Endothelial cell of umbilical vein (primary cell): ENCODE results near the gene PLA2G2E. TPM values are rescaled to one million over a fixed set of nuclear protein-coding genes. Genes with fewer than 3 reads are reported as not detected.

Source experiments
- BruUV-seq: library from RNA; stranded (reverse); fragments of 400-500 nt; replicated peaks from 2 replicates; lab custom pipeline; 2021; lab: Mats Ljungman, UMichigan
- CTCF ChIA-PET: fragments of 300-600, 350-600 bp; sonication (Branson Sonifier 250); formaldehyde crosslinking; loops from one replicate; lab custom pipeline; 2021; ENCODE audit warnings: antibody characterized with exemption, inconsistent platforms; lab: Charles Lee
- POLR2A ChIA-PET: fragments of 300-600, 350-600 bp; sonication (Branson Sonifier 250); formaldehyde crosslinking; loops from one replicate; lab custom pipeline; 2021; ENCODE audit warnings: antibody characterized with exemption, inconsistent platforms; lab: Charles Lee
- DNase-seq: peaks from one replicate; pipeline ENCODE4 v3.0.0-alpha.2; 2011; ENCODE audit warnings: low read depth, low spot score
- FAIRE-seq: peaks from 2 replicates; lab custom pipeline; 2011; peaks lifted over from hg19 to GRCh38; lab: Jason Lieb, UNC
- H2AFZ ChIP-seq: 2 replicates; pipeline ENCODE4 v1.6.0; 2012; ENCODE audit warnings: low read depth, low read length, control low read depth, inconsistent platforms
- H3K27ac ChIP-seq: 2 replicates; pipeline ENCODE4 v1.5.1; 2011; ENCODE audit warnings: low read depth, mild to moderate bottlenecking, control low read depth, low read length, moderate library complexity; ENCODE audit not compliant: insufficient read depth
- H3K27me3 ChIP-seq, 2 experiments: 2 replicates each; pipeline versions ENCODE4 v1.6.0 to v1.6.1; 2011; ENCODE audit warnings: low read length in 2 of 2, mixed read lengths in 1 of 2; ENCODE audit not compliant: control insufficient read depth in 2 of 2, insufficient read depth in 2 of 2
- H3K36me3 ChIP-seq, 2 experiments: 2 replicates in 1 of 2; 3 replicates in 1 of 2; pipeline ENCODE4 v1.5.1; 2011; ENCODE audit warnings: low read length in 2 of 2, mild to moderate bottlenecking in 1 of 2, moderate library complexity in 1 of 2; ENCODE audit not compliant: control insufficient read depth in 2 of 2, insufficient read depth in 2 of 2; ENCODE audit errors: extremely low read depth in 1 of 2
- H3K4me1 ChIP-seq: 3 replicates; pipeline ENCODE4 v1.5.1; 2011; ENCODE audit warnings: mild to moderate bottlenecking, low read length; ENCODE audit not compliant: control insufficient read depth, insufficient read depth; ENCODE audit errors: extremely low read depth
- H3K4me2 ChIP-seq: 2 replicates; pipeline ENCODE4 v1.6.1; 2011; ENCODE audit warnings: low read length, control low read depth, mixed read lengths; ENCODE audit not compliant: insufficient read depth
- H3K4me3 ChIP-seq, 3 experiments: fragments of 200-600 bp in 1 of 3; sonication (generic), shearing (Covaris generic) in 1 of 3; replicated peaks in 1 of 3; 2 replicates each; pipeline ENCODE4 v1.5.1; 2011 to 2016; ENCODE audit warnings: control low read depth in 3 of 3, low read length in 3 of 3, mild to moderate bottlenecking in 2 of 3, inconsistent platforms in 1 of 3, low read depth in 1 of 3, moderate library complexity in 1 of 3; ENCODE audit not compliant: insufficient read depth in 1 of 3
- H3K79me2 ChIP-seq: 2 replicates; pipeline ENCODE4 v1.6.0; 2012; ENCODE audit warnings: low read length, inconsistent platforms; ENCODE audit not compliant: control insufficient read depth, insufficient read depth
- H3K9ac ChIP-seq: replicated peaks from 2 replicates; pipeline ENCODE3; 2011; ENCODE audit warnings: low read length, control low read depth; ENCODE audit not compliant: insufficient read depth; ENCODE audit errors: extremely low read depth
- H3K9me1 ChIP-seq: replicated peaks from 3 replicates; pipeline ENCODE4 v1.6.0; 2011; ENCODE audit warnings: mild to moderate bottlenecking, low read length; ENCODE audit not compliant: control insufficient read depth, insufficient read depth; ENCODE audit errors: extremely low read depth
- H3K9me3 ChIP-seq: replicated peaks from 2 replicates; pipeline ENCODE4 v1.5.1; 2012; ENCODE audit warnings: low read length, inconsistent platforms; ENCODE audit not compliant: control insufficient read depth, insufficient read depth
- H4K20me1 ChIP-seq: replicated peaks from 2 replicates; pipeline ENCODE3; 2011; ENCODE audit warnings: mild to moderate bottlenecking, low read length; ENCODE audit not compliant: control insufficient read depth, insufficient read depth; ENCODE audit errors: extremely low read depth
- EZH2 ChIP-seq: IDR thresholded peaks from 2 replicates; pipeline ENCODE4 v1.6.1; 2012; ENCODE audit warnings: borderline replicate concordance, low read depth, mild to moderate bottlenecking, moderate library complexity, low read length, inconsistent platforms; ENCODE audit not compliant: severe bottlenecking
- FOS ChIP-seq: IDR thresholded peaks from 2 replicates; pipeline ENCODE4 v1.6.1; 2011; ENCODE audit warnings: mild to moderate bottlenecking, low read length, moderate library complexity, borderline replicate concordance; ENCODE audit not compliant: insufficient read depth
- GATA2 ChIP-seq: IDR thresholded peaks from 2 replicates; pipeline ENCODE4 v1.7.0; 2011; ENCODE audit warnings: low read depth, mild to moderate bottlenecking, moderate library complexity, mixed read lengths, low read length; ENCODE audit not compliant: insufficient read length, insufficient read depth
- JUN ChIP-seq: IDR thresholded peaks from 2 replicates; pipeline ENCODE4 v1.6.1; 2011; ENCODE audit warnings: borderline replicate concordance, low read depth; ENCODE audit not compliant: insufficient read length, insufficient read depth
- MYC ChIP-seq: IDR thresholded peaks from one replicate; pipeline ENCODE4 v1.6.1; 2011; ENCODE audit warnings: mild to moderate bottlenecking, low read depth, low read length
- POLR2A ChIP-seq: IDR thresholded peaks from 2 replicates; pipeline ENCODE4 v1.6.1; 2012; ENCODE audit warnings: low read depth, mild to moderate bottlenecking, control low read depth, low read length
- POLR2AphosphoS5 ChIP-seq: IDR thresholded peaks from 2 replicates; pipeline ENCODE4 v1.6.1; 2012; ENCODE audit warnings: low read depth, mild to moderate bottlenecking, control low read depth, low read length, moderate library complexity; ENCODE audit not compliant: insufficient read depth
- dilution Hi-C: fragments of 300-500 bp; cut with MboI; formaldehyde crosslinking; loops from one replicate; pipeline ENCODE4 v1.15.0; 2019; ENCODE audit warnings: low sequenced_read_pairs; ENCODE audit not compliant: extremely low pct_ligation_motif_present
- intact Hi-C: fragments of 100-400 bp; cut with micrococcal nuclease; formaldehyde crosslinking; loops from one replicate; pipeline ENCODE4 v1.10.0; 2022
- polyA plus RNA-seq, 4 experiments: library from polyadenylated mRNA; depleted of rRNA in 3 of 4; stranded (reverse) in 3 of 4; unstranded in 1 of 4; fragments of >200 nt; gene quantifications; 2 replicates each; pipeline versions ENCODE4 v1.2.1 to v1.2.3, GENCODE V29; 2011 to 2012; ENCODE audit warnings: missing spikeins in 1 of 4
- total RNA-seq: library from RNA; stranded (reverse); gene quantifications from 2 replicates; pipeline ENCODE4 v1.2.3, GENCODE V29; 2021
- TF ChIP-seq, protein P1 (sequence below): IDR thresholded peaks from 2 replicates; pipeline ENCODE4 v1.6.1; 2011; ENCODE audit not compliant: insufficient read depth, insufficient read length
- TF ChIP-seq, protein P2 (sequence below), 2 donors: IDR thresholded peaks; 1 replicate in 1 of 2; 2 replicates in 1 of 2; pipeline ENCODE4 v1.5.1; 2011; ENCODE audit warnings: low read length in 2 of 2, mild to moderate bottlenecking in 2 of 2, moderate library complexity in 2 of 2, control low read depth in 1 of 2, inconsistent platforms in 1 of 2, low read depth in 1 of 2; ENCODE audit not compliant: insufficient read depth in 1 of 2; ENCODE audit errors: extremely low read depth in 1 of 2

The PLA2G2E gene
- total and polyA plus RNA-seq, 2 donors (not counting 3 experiments of a cell fraction or from before 2014, with no cell fraction given), result not detected

DNA sequence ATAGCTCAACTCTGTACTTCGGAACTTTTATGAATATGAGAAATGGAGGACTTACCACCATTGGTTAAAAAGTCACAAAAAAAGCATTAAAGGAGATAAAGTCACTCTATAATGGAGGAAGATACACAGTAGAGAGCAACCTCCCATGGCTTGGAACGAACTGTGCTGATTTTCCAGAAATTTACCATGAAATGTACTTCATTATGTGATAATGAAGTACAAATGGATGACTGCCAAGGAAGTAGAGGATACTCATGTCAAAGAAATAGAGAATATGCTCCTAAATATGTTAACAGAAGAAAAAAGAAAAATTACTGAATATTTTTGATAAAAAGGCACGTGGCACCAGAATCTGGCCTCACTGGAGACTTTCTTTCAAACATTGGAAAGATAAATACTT is 23.6 kb upstream of the PLA2G2E start:
- H3K27ac ChIP-seq, result no peak overlapping the region
- ChIA-PET CTCF (interaction anchor here (0.9 to 1.3 kb wide), 3 partner anchors 12 to 29 kb away, joined by 3 read pairs; no protein-coding TSS in a partner anchor), POLR2A (interaction anchor here (0.6 kb wide), 1 partner anchor 205 kb away, joined by 4 read pairs; no protein-coding TSS in a partner anchor)
- H3K4me3 ChIP-seq, result no peak overlapping the region
- no peaks in the 10 kb centered on the region for H3K9me1 ChIP-seq
- no peak overlapping the region for H3K9ac ChIP-seq
- dilution Hi-C loops (no loop called here), intact Hi-C loops (no loop called here)
- no TSS peak for BruUV-seq
- no peaks in the 10 kb centered on the region for H4K20me1 ChIP-seq
- no peak overlapping the region for H2AFZ ChIP-seq
- FAIRE-seq (no peak), DNase-seq (no peak)
- H3K4me1 ChIP-seq, result peaks cover 3% of the 10 kb centered on the region
- no peak overlapping the region for H3K4me2 ChIP-seq
- TF ChIP-seq EZH2, result no peak
- no peak for TF ChIP-seq FOS
- TF ChIP-seq GATA2, result no peak
- no peak for TF ChIP-seq POLR2AphosphoS5
- TF ChIP-seq JUN, result no peak
- TF ChIP-seq, protein P1, sequence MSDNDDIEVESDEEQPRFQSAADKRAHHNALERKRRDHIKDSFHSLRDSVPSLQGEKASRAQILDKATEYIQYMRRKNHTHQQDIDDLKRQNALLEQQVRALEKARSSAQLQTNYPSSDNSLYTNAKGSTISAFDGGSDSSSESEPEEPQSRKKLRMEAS, result no peak
- TF ChIP-seq, protein P2, sequence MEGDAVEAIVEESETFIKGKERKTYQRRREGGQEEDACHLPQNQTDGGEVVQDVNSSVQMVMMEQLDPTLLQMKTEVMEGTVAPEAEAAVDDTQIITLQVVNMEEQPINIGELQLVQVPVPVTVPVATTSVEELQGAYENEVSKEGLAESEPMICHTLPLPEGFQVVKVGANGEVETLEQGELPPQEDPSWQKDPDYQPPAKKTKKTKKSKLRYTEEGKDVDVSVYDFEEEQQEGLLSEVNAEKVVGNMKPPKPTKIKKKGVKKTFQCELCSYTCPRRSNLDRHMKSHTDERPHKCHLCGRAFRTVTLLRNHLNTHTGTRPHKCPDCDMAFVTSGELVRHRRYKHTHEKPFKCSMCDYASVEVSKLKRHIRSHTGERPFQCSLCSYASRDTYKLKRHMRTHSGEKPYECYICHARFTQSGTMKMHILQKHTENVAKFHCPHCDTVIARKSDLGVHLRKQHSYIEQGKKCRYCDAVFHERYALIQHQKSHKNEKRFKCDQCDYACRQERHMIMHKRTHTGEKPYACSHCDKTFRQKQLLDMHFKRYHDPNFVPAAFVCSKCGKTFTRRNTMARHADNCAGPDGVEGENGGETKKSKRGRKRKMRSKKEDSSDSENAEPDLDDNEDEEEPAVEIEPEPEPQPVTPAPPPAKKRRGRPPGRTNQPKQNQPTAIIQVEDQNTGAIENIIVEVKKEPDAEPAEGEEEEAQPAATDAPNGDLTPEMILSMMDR (IDR thresholded peaks at IDR 0.05; ENCODE audit: extremely low read depth in 1 of 2, insufficient read depth in 1 of 2, low read depth in 1 of 2, low read length in 2 of 2), result no peak
- no peak for TF ChIP-seq POLR2A
- TF ChIP-seq MYC, result no peak
- H3K9me3 ChIP-seq, result no peaks in the 10 kb centered on the region
- no peaks in the 10 kb centered on the region for H3K27me3 ChIP-seq
- no peaks in the 10 kb centered on the region for H3K79me2 ChIP-seq
- H3K36me3 ChIP-seq, result no peaks in the 10 kb centered on the region
